Stomach (tissue), 4 donors: ENCODE results near the gene ADAMTSL4.

Source experiments
- EP300 ChIP-seq: sonication (generic); formaldehyde crosslinking; IDR thresholded peaks from one replicate; pipeline ENCODE4 v1.6.1; 2017; ENCODE audit warnings: antibody characterized with exemption
- POLR2A ChIP-seq, 4 donors: fragments of 450-650 bp; IDR thresholded peaks; one replicate each; pipeline ENCODE4 v1.6.1; 2016; ENCODE audit warnings: antibody characterized with exemption in 4 of 4, control low read depth in 2 of 4, mild to moderate bottlenecking in 1 of 4, moderate library complexity in 1 of 4
- POLR2AphosphoS5 ChIP-seq, 3 donors: sonication (generic); formaldehyde crosslinking; IDR thresholded peaks; one replicate each; pipeline ENCODE4 v1.6.1; 2016; ENCODE audit warnings: antibody characterized with exemption in 3 of 3
- TF ChIP-seq, protein P1 (sequence below), 7 experiments: fragments of 450-650 bp in 4 of 7; fragments of 200-600 bp in 3 of 7; sonication (generic) in 3 of 7; IDR thresholded peaks; one replicate each; pipeline ENCODE4 v1.5.1; 2016 to 2019; ENCODE audit warnings: antibody characterized with exemption in 7 of 7, control low read depth in 2 of 7, mild to moderate bottlenecking in 1 of 7

GRCh38 chr1:150546294-150546937 is 2.8 kb upstream of the ADAMTSL4 start:
- TF ChIP-seq, protein P1, sequence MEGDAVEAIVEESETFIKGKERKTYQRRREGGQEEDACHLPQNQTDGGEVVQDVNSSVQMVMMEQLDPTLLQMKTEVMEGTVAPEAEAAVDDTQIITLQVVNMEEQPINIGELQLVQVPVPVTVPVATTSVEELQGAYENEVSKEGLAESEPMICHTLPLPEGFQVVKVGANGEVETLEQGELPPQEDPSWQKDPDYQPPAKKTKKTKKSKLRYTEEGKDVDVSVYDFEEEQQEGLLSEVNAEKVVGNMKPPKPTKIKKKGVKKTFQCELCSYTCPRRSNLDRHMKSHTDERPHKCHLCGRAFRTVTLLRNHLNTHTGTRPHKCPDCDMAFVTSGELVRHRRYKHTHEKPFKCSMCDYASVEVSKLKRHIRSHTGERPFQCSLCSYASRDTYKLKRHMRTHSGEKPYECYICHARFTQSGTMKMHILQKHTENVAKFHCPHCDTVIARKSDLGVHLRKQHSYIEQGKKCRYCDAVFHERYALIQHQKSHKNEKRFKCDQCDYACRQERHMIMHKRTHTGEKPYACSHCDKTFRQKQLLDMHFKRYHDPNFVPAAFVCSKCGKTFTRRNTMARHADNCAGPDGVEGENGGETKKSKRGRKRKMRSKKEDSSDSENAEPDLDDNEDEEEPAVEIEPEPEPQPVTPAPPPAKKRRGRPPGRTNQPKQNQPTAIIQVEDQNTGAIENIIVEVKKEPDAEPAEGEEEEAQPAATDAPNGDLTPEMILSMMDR (IDR thresholded peaks at IDR 0.05): no peak
- TF ChIP-seq POLR2A (IDR thresholded peaks at IDR 0.05) (no peak), POLR2AphosphoS5 (IDR thresholded peaks at IDR 0.05) (no peak), EP300 (no peak)
